Body of pancreas (tissue), 4 donors: ENCODE data around the gene LRRFIP2. TPM values are rescaled to one million over a fixed set of nuclear protein-coding genes. Genes with fewer than 3 reads are reported as not detected.
A peak's percentile ranks its signal among the peaks of the same experiment; 100 is the strongest.

Experiments used
- ATAC-seq: fragments of 150-250 bp; one replicate; pipeline ENCODE4 v1.9.1; 2016
- DNase-seq, 4 donors: peaks; one replicate each; pipeline ENCODE4 v3.0.0-alpha.2; 2019
- H3K27ac ChIP-seq, 4 donors: fragments of 200-600 bp; sonication (generic); 1 replicate in 3 of 4; 2 replicates in 1 of 4; pipeline versions ENCODE4 v1.5.1 to v1.6.1; 2016 to 2019; ENCODE audit warnings: mild to moderate bottlenecking in 1 of 4, mixed read lengths in 1 of 4, moderate library complexity in 1 of 4
- H3K27me3 ChIP-seq, 2 donors: fragments of 200-600 bp; sonication (generic); one replicate each; pipeline ENCODE4 v1.6.0; 2016; ENCODE audit warnings: mild to moderate bottlenecking in 1 of 2
- H3K36me3 ChIP-seq, 2 donors: fragments of 200-600 bp; sonication (generic); replicated peaks in 1 of 2; 2 replicates each; pipeline ENCODE4 v1.5.1; 2016; ENCODE audit warnings: low read depth in 2 of 2; ENCODE audit not compliant: insufficient read depth in 1 of 2
- H3K4me1 ChIP-seq: fragments of 200-600 bp; sonication (generic); one replicate; pipeline ENCODE4 v1.6.0; 2016
- H3K4me3 ChIP-seq, 2 donors: fragments of 200-600 bp; sonication (generic); 1 replicate in 1 of 2; 2 replicates in 1 of 2; pipeline ENCODE4 v1.5.1; 2016 to 2019
- H3K9me3 ChIP-seq, 3 donors: fragments of 200-600 bp; sonication (generic); 1 replicate in 2 of 3; 2 replicates in 1 of 3; pipeline ENCODE4 v1.5.1; 2016
- CTCF ChIP-seq, 7 experiments: fragments of 450-650 bp in 4 of 7; fragments of 200-600 bp in 3 of 7; sonication (generic) in 3 of 7; IDR thresholded peaks; one replicate each; pipeline ENCODE4 v1.5.1; 2016 to 2019; ENCODE audit warnings: antibody characterized with exemption in 7 of 7
- POLR2A ChIP-seq, 3 donors: fragments of 450-650 bp; IDR thresholded peaks; one replicate each; pipeline ENCODE4 v1.6.1; 2016; ENCODE audit warnings: antibody characterized with exemption in 3 of 3, mild to moderate bottlenecking in 2 of 3
- WGBS, 2 donors: methylation state at CpG; one replicate each; pipeline ENCODE4 v1.1.5; 2017; 5-methylcytosine and 5-hydroxymethylcytosine counted together
- intact Hi-C: fragments of 100-400 bp; cut with DNase I; formaldehyde crosslinking; loops from one replicate; pipeline ENCODE4 v1.15.1; 2023
- total RNA-seq, 2 donors: library from RNA; depleted of rRNA; stranded (reverse); fragments of >200 nt; gene quantifications; one replicate each; pipeline ENCODE4 v1.1.0, GENCODE V29; 2016

LRRFIP2 gene
- total RNA-seq, 2 donors from 2014 or later = 23.4 to 56.6 TPM

GRCh38 chr3:37082317-37082716 is 92.1 kb downstream of the LRRFIP2 start:
- Histone ChIP-seq H3K36me3 (peaks cover 0 to 6% of the 10 kb centered on the region in 2 donors), H3K27me3 (no peaks in the 10 kb centered on the region), H3K4me1 (peaks cover 5% of the 10 kb centered on the region), H3K9me3 (no peaks in the 10 kb centered on the region), H3K27ac (no peak overlapping the region), H3K4me3 (no peak overlapping the region)
- intact Hi-C loops = no loop called here
- no peak for DNase-seq
- ATAC-seq = no peak
- WGBS, 2 donors = 46% methylated on average over 3 of the region's 3 CpGs
- no peak for TF ChIP-seq CTCF (IDR thresholded peaks at IDR 0.05)
- no peak for TF ChIP-seq POLR2A (IDR thresholded peaks at IDR 0.05)

GRCh38 chr3:37075955-37076354 is 98.4 kb downstream of the LRRFIP2 start:
- Histone ChIP-seq H3K36me3 (peaks cover 0 to 10% of the 10 kb centered on the region in 2 donors), H3K9me3 (no peaks in the 10 kb centered on the region), H3K27me3 (no peaks in the 10 kb centered on the region), H3K27ac (no peak overlapping the region), H3K4me3 (no peak overlapping the region), H3K4me1 (no peaks in the 10 kb centered on the region)
- ATAC-seq (no peak), DNase-seq (no peak)
- intact Hi-C loops = no loop called here
- 100% methylated on average over 1 of the region's 1 CpG for WGBS, 2 donors
- no peak for TF ChIP-seq CTCF (IDR thresholded peaks at IDR 0.05)
- TF ChIP-seq POLR2A (IDR thresholded peaks at IDR 0.05) = no peak

- no peak overlapping the region for H3K27ac ChIP-seq
Measured at GRCh38 chr3:37074178-37074577, 100.2 kb downstream of the LRRFIP2 start.

GRCh38 chr3:37072892-37073291 is 101.5 kb downstream of the LRRFIP2 start:
- 56 to 61% methylated on average over 2 of the region's 2 CpGs for WGBS, 2 donors
- Histone ChIP-seq H3K36me3 (peaks cover 0 to 6% of the 10 kb centered on the region in 2 donors), H3K27me3 (no peaks in the 10 kb centered on the region), H3K27ac (no peak overlapping the region), H3K4me3 (no peak overlapping the region), H3K9me3 (no peaks in the 10 kb centered on the region), H3K4me1 (no peaks in the 10 kb centered on the region)
- DNase-seq = peak in 2 of 4 donors; percentile 21 to 26
- no peak for ATAC-seq
- no peak for TF ChIP-seq CTCF (IDR thresholded peaks at IDR 0.05)
- no peak for TF ChIP-seq POLR2A (IDR thresholded peaks at IDR 0.05)
- intact Hi-C loops = no loop called here

More at GRCh38 chr3:37074178-37074577, 100.2 kb downstream of the LRRFIP2 start:
- intact Hi-C loops = no loop called here
- H3K4me1 ChIP-seq = no peaks in the 10 kb centered on the region
- H3K36me3 ChIP-seq = peaks cover 0 to 6% of the 10 kb centered on the region in 2 donors
- WGBS, 2 donors = 70 to 76% methylated on average over 3 of the region's 3 CpGs
- no peaks in the 10 kb centered on the region for H3K27me3 ChIP-seq
- no peak overlapping the region for H3K4me3 ChIP-seq
- ATAC-seq (no peak), DNase-seq (no peak)
- H3K9me3 ChIP-seq = no peaks in the 10 kb centered on the region
- no peak for TF ChIP-seq POLR2A (IDR thresholded peaks at IDR 0.05)
- no peak for TF ChIP-seq CTCF (IDR thresholded peaks at IDR 0.05)

- ATAC-seq (no peak), DNase-seq (no peak)
- H3K4me1 ChIP-seq = no peaks in the 10 kb centered on the region
- intact Hi-C loops = no loop called here
- H3K27me3 ChIP-seq = no peaks in the 10 kb centered on the region
- no peak overlapping the region for H3K4me3 ChIP-seq
- TF ChIP-seq CTCF (IDR thresholded peaks at IDR 0.05) = no peak
- no peak for TF ChIP-seq POLR2A (IDR thresholded peaks at IDR 0.05)
- no peak overlapping the region for H3K27ac ChIP-seq
- H3K9me3 ChIP-seq = no peaks in the 10 kb centered on the region
- H3K36me3 ChIP-seq = peaks cover 0 to 6% of the 10 kb centered on the region in 2 donors
- 92 to 97% methylated on average over 3 of the region's 3 CpGs for WGBS, 2 donors
Measured at GRCh38 chr3:37071921-37072320, 102.5 kb downstream of the LRRFIP2 start.
